Measurements from ENCODE around the gene DPP4.

GRCh38 chr2:162041485-162041884, 32.5 kb downstream of the DPP4 start:
- no peak for TF ChIP-seq POLR2AphosphoS5 (IDR thresholded peaks at IDR 0.05)
- TF ChIP-seq, protein P1, sequence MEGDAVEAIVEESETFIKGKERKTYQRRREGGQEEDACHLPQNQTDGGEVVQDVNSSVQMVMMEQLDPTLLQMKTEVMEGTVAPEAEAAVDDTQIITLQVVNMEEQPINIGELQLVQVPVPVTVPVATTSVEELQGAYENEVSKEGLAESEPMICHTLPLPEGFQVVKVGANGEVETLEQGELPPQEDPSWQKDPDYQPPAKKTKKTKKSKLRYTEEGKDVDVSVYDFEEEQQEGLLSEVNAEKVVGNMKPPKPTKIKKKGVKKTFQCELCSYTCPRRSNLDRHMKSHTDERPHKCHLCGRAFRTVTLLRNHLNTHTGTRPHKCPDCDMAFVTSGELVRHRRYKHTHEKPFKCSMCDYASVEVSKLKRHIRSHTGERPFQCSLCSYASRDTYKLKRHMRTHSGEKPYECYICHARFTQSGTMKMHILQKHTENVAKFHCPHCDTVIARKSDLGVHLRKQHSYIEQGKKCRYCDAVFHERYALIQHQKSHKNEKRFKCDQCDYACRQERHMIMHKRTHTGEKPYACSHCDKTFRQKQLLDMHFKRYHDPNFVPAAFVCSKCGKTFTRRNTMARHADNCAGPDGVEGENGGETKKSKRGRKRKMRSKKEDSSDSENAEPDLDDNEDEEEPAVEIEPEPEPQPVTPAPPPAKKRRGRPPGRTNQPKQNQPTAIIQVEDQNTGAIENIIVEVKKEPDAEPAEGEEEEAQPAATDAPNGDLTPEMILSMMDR (IDR thresholded peaks at IDR 0.05): no peak
